Cardiac fibroblast (primary cell): ENCODE results near the gene PCCB.

Source experiments
- DNase-seq, 2 donors: peaks; one replicate each; pipeline versions ENCODE4 v3.0.0 to v3.0.0-alpha.2; 2010; ENCODE audit warnings: low read depth in 2 of 2
- H3K4me3 ChIP-seq, 2 donors: replicated peaks in 1 of 2; 1 replicate in 1 of 2; 2 replicates in 1 of 2; pipeline ENCODE4 v1.5.1; 2011; ENCODE audit warnings: low read depth in 2 of 2, low read length in 2 of 2, mild to moderate bottlenecking in 2 of 2, moderate library complexity in 1 of 2
- CTCF ChIP-seq: IDR thresholded peaks from one replicate; pipeline ENCODE4 v1.5.1; 2011; ENCODE audit warnings: low read depth, mild to moderate bottlenecking, low read length, inconsistent platforms

Gene PCCB

GRCh38 chr3:136343873-136344555, 93.9 kb downstream of the PCCB start:
- peak; percentile 90 to 96 for DNase-seq
- no peak for TF ChIP-seq CTCF
- H3K4me3 ChIP-seq, result no peak overlapping the region

- TF ChIP-seq CTCF, result no peak
- no peak for DNase-seq
- H3K4me3 ChIP-seq, result no peak overlapping the region
Observed at GRCh38 chr3:136346486-136346885, 96.3 kb downstream of the PCCB start.

- DNase-seq, result peak; percentile 95
- no peak for TF ChIP-seq CTCF
- H3K4me3 ChIP-seq, result no peak overlapping the region
Observed at GRCh38 chr3:136350132-136350531, 100.0 kb downstream of the PCCB start.

- no peak overlapping the region for H3K4me3 ChIP-seq
- peak; percentile 66 to 82 for DNase-seq
- no peak for TF ChIP-seq CTCF
Observed at GRCh38 chr3:136350557-136350956, 100.4 kb downstream of the PCCB start.

GRCh38 chr3:136351351-136351750, 101.2 kb downstream of the PCCB start:
- peak; percentile 0 for TF ChIP-seq CTCF
- DNase-seq, result peak in 1 of 2 donors; percentile 20
- no peak overlapping the region for H3K4me3 ChIP-seq

DNA sequence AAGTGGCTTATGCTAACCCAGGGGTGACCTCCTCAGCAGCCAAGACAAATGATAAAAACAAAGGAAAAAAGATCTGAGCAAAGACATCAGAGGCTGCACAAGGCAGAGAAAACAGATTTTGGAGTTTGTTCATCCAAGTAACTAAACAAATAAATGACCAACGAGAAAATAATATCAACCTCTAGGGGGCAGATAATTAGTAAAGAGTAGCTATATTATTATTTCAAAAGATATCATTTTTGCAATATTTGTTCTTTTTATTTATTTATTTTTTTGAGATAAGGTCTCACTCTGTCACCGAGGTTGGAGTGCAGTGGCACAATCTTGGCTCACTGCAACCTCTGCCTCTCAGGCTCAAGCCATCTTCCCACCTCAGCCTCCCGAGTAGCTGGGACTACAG, 101.8 kb downstream of the PCCB start:
- TF ChIP-seq CTCF, result no peak
- no peak overlapping the region for H3K4me3 ChIP-seq
- peak in 1 of 2 donors; percentile 12 for DNase-seq

DNA sequence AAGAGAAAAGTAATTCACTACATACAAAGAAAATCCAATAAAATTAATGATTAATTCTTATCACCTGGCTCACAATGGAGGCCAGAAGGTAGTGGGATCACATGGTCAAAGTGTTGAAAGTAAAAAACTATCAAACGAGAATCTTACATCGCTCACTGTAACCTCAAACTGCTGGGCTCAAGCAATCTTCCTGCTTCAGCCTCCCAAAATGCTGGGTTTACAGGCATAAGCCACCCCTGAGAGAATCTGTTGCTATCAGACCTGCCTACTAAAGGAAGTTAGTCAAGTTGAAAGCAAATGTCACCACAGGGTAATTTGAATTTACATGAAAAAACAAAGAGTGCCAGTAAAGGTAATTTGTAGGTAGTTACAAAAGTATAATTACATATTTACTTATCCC, 103.3 kb downstream of the PCCB start:
- no peak for DNase-seq
- TF ChIP-seq CTCF, result no peak
- no peak overlapping the region for H3K4me3 ChIP-seq
